ENCODE data around the gene ABCA4.

ABCA4 gene

GRCh38 chr1:94058766-94059165 is 62.2 kb downstream of the ABCA4 start:
- Histone ChIP-seq H2AK5ac (ENCODE audit: low read depth, low read length) (no peak overlapping the region), H3K4me3 (ENCODE audit: low read length in 2 of 2) (no peak overlapping the region), H2BK15ac (ENCODE audit: low read length) (no peak overlapping the region), H3K18ac (ENCODE audit: low read length) (no peak overlapping the region), H3K79me1 (ENCODE audit: low read depth, low read length) (no peaks in the 10 kb centered on the region), H2BK12ac (ENCODE audit: low read length) (no peak overlapping the region), H2BK5ac (ENCODE audit: low read length) (no peak overlapping the region), H4K91ac (ENCODE audit: low read depth, low read length, poor library complexity) (no peak overlapping the region), H3K4ac (ENCODE audit: low read length) (no peak overlapping the region), H3K4me2 (ENCODE audit: insufficient read depth, low read length, poor library complexity, severe bottlenecking) (no peak overlapping the region), H2BK120ac (ENCODE audit: low read depth, low read length) (no peak overlapping the region), H2AFZ (ENCODE audit: low read length) (no peak overlapping the region), H3K27ac (replicated peaks; ENCODE audit: low read length) (no peak overlapping the region), H3K36me3 (replicated peaks in 1 of 2; ENCODE audit: control insufficient read depth in 2 of 2, insufficient read depth in 2 of 2, low read length in 2 of 2) (no peaks in the 10 kb centered on the region), H3K9me3 (replicated peaks in 1 of 2; ENCODE audit: control insufficient read depth in 2 of 2, insufficient read depth in 1 of 2, low read depth in 1 of 2, low read length in 2 of 2) (no peaks in the 10 kb centered on the region), H3K4me1 (ENCODE audit: control insufficient read depth in 2 of 2, insufficient read depth in 1 of 2, low read depth in 1 of 2, low read length in 2 of 2) (peaks cover 0 to 9% of the 10 kb centered on the region in 2 donors), H3K9ac (ENCODE audit: low read depth, low read length, poor library complexity) (no peak overlapping the region), H3K27me3 (ENCODE audit: control insufficient read depth in 3 of 3, insufficient read depth in 3 of 3, low read depth in 1 of 3, low read length in 3 of 3) (peaks cover 0 to 8% (median 0%) of the 10 kb centered on the region in 3 experiments), H3K14ac (ENCODE audit: low read length) (no peak overlapping the region), H4K8ac (ENCODE audit: low read depth, low read length) (no peak overlapping the region), H3K23ac (ENCODE audit: low read depth, low read length, poor library complexity) (no peak overlapping the region)
- WGBS, 2 donors (ENCODE audit: extremely low coverage in 2 of 2, insufficient read length in 2 of 2, insufficient replicate concordance in 1 of 2) = no CpG with 5 or more reads among the region's 3 CpGs
- no peak for DNase-seq (ENCODE audit: low spot score)

GRCh38 chr1:94056996-94057395 is 64.0 kb downstream of the ABCA4 start:
- H3K79me1 ChIP-seq (ENCODE audit: low read depth, low read length) = no peaks in the 10 kb centered on the region
- no peak overlapping the region for H3K14ac ChIP-seq (ENCODE audit: low read length)
- H2AK5ac ChIP-seq (ENCODE audit: low read depth, low read length) = no peak overlapping the region
- no peak overlapping the region for H4K91ac ChIP-seq (ENCODE audit: low read depth, low read length, poor library complexity)
- DNase-seq (ENCODE audit: low spot score) = no peak
- no peaks in the 10 kb centered on the region for H3K9me3 ChIP-seq (replicated peaks in 1 of 2; ENCODE audit: control insufficient read depth in 2 of 2, insufficient read depth in 1 of 2, low read depth in 1 of 2, low read length in 2 of 2)
- no peak overlapping the region for H2AFZ ChIP-seq (ENCODE audit: low read length)
- H2BK15ac ChIP-seq (ENCODE audit: low read length) = no peak overlapping the region
- H3K27ac ChIP-seq (replicated peaks; ENCODE audit: low read length) = no peak overlapping the region
- no peak overlapping the region for H3K23ac ChIP-seq (ENCODE audit: low read depth, low read length, poor library complexity)
- no CpG with 5 or more reads among the region's 2 CpGs for WGBS, 2 donors (ENCODE audit: extremely low coverage in 2 of 2, insufficient read length in 2 of 2, insufficient replicate concordance in 1 of 2)
- H3K36me3 ChIP-seq (replicated peaks in 1 of 2; ENCODE audit: control insufficient read depth in 2 of 2, insufficient read depth in 2 of 2, low read length in 2 of 2) = no peaks in the 10 kb centered on the region
- no peak overlapping the region for H2BK12ac ChIP-seq (ENCODE audit: low read length)
- no peak overlapping the region for H2BK120ac ChIP-seq (ENCODE audit: low read depth, low read length)
- no peak overlapping the region for H3K9ac ChIP-seq (ENCODE audit: low read depth, low read length, poor library complexity)
- no peak overlapping the region for H4K8ac ChIP-seq (ENCODE audit: low read depth, low read length)
- no peak overlapping the region for H3K18ac ChIP-seq (ENCODE audit: low read length)
- peaks cover 0 to 7% of the 10 kb centered on the region in 2 donors for H3K4me1 ChIP-seq (ENCODE audit: control insufficient read depth in 2 of 2, insufficient read depth in 1 of 2, low read depth in 1 of 2, low read length in 2 of 2)
- no peak overlapping the region for H2BK5ac ChIP-seq (ENCODE audit: low read length)
- H3K4me3 ChIP-seq (ENCODE audit: low read length in 2 of 2) = no peak overlapping the region
- H3K27me3 ChIP-seq (ENCODE audit: control insufficient read depth in 3 of 3, insufficient read depth in 3 of 3, low read depth in 1 of 3, low read length in 3 of 3) = peaks cover 0 to 8% (median 0%) of the 10 kb centered on the region in 3 experiments
- no peak overlapping the region for H3K4me2 ChIP-seq (ENCODE audit: insufficient read depth, low read length, poor library complexity, severe bottlenecking)
- no peak overlapping the region for H3K4ac ChIP-seq (ENCODE audit: low read length)

GRCh38 chr1:94056171-94056570 is 64.8 kb downstream of the ABCA4 start:
- H3K9me3 ChIP-seq (replicated peaks in 1 of 2; ENCODE audit: control insufficient read depth in 2 of 2, insufficient read depth in 1 of 2, low read depth in 1 of 2, low read length in 2 of 2) = no peaks in the 10 kb centered on the region
- no peak overlapping the region for H3K9ac ChIP-seq (ENCODE audit: low read depth, low read length, poor library complexity)
- peak overlapping the region; percentile 67 for H3K18ac ChIP-seq (ENCODE audit: low read length)
- no peak overlapping the region for H2BK5ac ChIP-seq (ENCODE audit: low read length)
- no peak for DNase-seq (ENCODE audit: low spot score)
- no peak overlapping the region for H3K4me2 ChIP-seq (ENCODE audit: insufficient read depth, low read length, poor library complexity, severe bottlenecking)
- H3K79me1 ChIP-seq (ENCODE audit: low read depth, low read length) = no peaks in the 10 kb centered on the region
- no peak overlapping the region for H2BK120ac ChIP-seq (ENCODE audit: low read depth, low read length)
- H3K14ac ChIP-seq (ENCODE audit: low read length) = peak overlapping the region; percentile 40
- no peak overlapping the region for H2BK12ac ChIP-seq (ENCODE audit: low read length)
- peaks cover 0 to 8% (median 0%) of the 10 kb centered on the region in 3 experiments for H3K27me3 ChIP-seq (ENCODE audit: control insufficient read depth in 3 of 3, insufficient read depth in 3 of 3, low read depth in 1 of 3, low read length in 3 of 3)
- H3K23ac ChIP-seq (ENCODE audit: low read depth, low read length, poor library complexity) = peak overlapping the region; percentile 14
- H2AK5ac ChIP-seq (ENCODE audit: low read depth, low read length) = peak overlapping the region; percentile 71
- no peak overlapping the region for H2AFZ ChIP-seq (ENCODE audit: low read length)
- H3K4ac ChIP-seq (ENCODE audit: low read length) = no peak overlapping the region
- peak overlapping the region; percentile 54 for H2BK15ac ChIP-seq (ENCODE audit: low read length)
- no peak overlapping the region for H3K4me3 ChIP-seq (ENCODE audit: low read length in 2 of 2)
- no peak overlapping the region for H3K27ac ChIP-seq (replicated peaks; ENCODE audit: low read length)
- no peaks in the 10 kb centered on the region for H3K36me3 ChIP-seq (replicated peaks in 1 of 2; ENCODE audit: control insufficient read depth in 2 of 2, insufficient read depth in 2 of 2, low read length in 2 of 2)
- H4K91ac ChIP-seq (ENCODE audit: low read depth, low read length, poor library complexity) = no peak overlapping the region
- no CpG with 5 or more reads among the region's 6 CpGs for WGBS, 2 donors (ENCODE audit: extremely low coverage in 2 of 2, insufficient read length in 2 of 2, insufficient replicate concordance in 1 of 2)
- peaks cover 0 to 4% of the 10 kb centered on the region in 2 donors for H3K4me1 ChIP-seq (ENCODE audit: control insufficient read depth in 2 of 2, insufficient read depth in 1 of 2, low read depth in 1 of 2, low read length in 2 of 2)
- no peak overlapping the region for H4K8ac ChIP-seq (ENCODE audit: low read depth, low read length)

- no peaks in the 10 kb centered on the region for H3K79me1 ChIP-seq (ENCODE audit: low read depth, low read length)
- DNase-seq (ENCODE audit: low spot score) = no peak
- no peak overlapping the region for H2AFZ ChIP-seq (ENCODE audit: low read length)
- no peak overlapping the region for H3K27ac ChIP-seq (replicated peaks; ENCODE audit: low read length)
- peaks cover 0 to 4% of the 10 kb centered on the region in 2 donors for H3K4me1 ChIP-seq (ENCODE audit: control insufficient read depth in 2 of 2, insufficient read depth in 1 of 2, low read depth in 1 of 2, low read length in 2 of 2)
- no peak overlapping the region for H4K91ac ChIP-seq (ENCODE audit: low read depth, low read length, poor library complexity)
- H3K27me3 ChIP-seq (ENCODE audit: control insufficient read depth in 3 of 3, insufficient read depth in 3 of 3, low read depth in 1 of 3, low read length in 3 of 3) = peaks cover 0 to 10% (median 0%) of the 10 kb centered on the region in 3 experiments
- H3K36me3 ChIP-seq (replicated peaks in 1 of 2; ENCODE audit: control insufficient read depth in 2 of 2, insufficient read depth in 2 of 2, low read length in 2 of 2) = no peaks in the 10 kb centered on the region
- no peak overlapping the region for H3K4me3 ChIP-seq (ENCODE audit: low read length in 2 of 2)
- H4K8ac ChIP-seq (ENCODE audit: low read depth, low read length) = no peak overlapping the region
- no peak overlapping the region for H3K14ac ChIP-seq (ENCODE audit: low read length)
- H3K18ac ChIP-seq (ENCODE audit: low read length) = no peak overlapping the region
- H2BK15ac ChIP-seq (ENCODE audit: low read length) = no peak overlapping the region
- no peak overlapping the region for H3K4ac ChIP-seq (ENCODE audit: low read length)
- no peaks in the 10 kb centered on the region for H3K9me3 ChIP-seq (replicated peaks in 1 of 2; ENCODE audit: control insufficient read depth in 2 of 2, insufficient read depth in 1 of 2, low read depth in 1 of 2, low read length in 2 of 2)
- no peak overlapping the region for H2BK5ac ChIP-seq (ENCODE audit: low read length)
- H2BK12ac ChIP-seq (ENCODE audit: low read length) = no peak overlapping the region
- no CpG with 5 or more reads among the region's 5 CpGs for WGBS, 2 donors (ENCODE audit: extremely low coverage in 2 of 2, insufficient read length in 2 of 2, insufficient replicate concordance in 1 of 2)
- H3K23ac ChIP-seq (ENCODE audit: low read depth, low read length, poor library complexity) = no peak overlapping the region
- no peak overlapping the region for H3K9ac ChIP-seq (ENCODE audit: low read depth, low read length, poor library complexity)
- H2BK120ac ChIP-seq (ENCODE audit: low read depth, low read length) = no peak overlapping the region
- H3K4me2 ChIP-seq (ENCODE audit: insufficient read depth, low read length, poor library complexity, severe bottlenecking) = no peak overlapping the region
- H2AK5ac ChIP-seq (ENCODE audit: low read depth, low read length) = no peak overlapping the region
Observed at GRCh38 chr1:94055459-94056122, 65.4 kb downstream of the ABCA4 start.

Measured in neuronal stem cell (in vitro differentiated cells).